GM21723 (cell line): ENCODE measurements around the gene ECE1.

Experiments used
- ATAC-seq: cut with Tn5 transposase; IDR thresholded peaks from one replicate; pipeline ENCODE4 v1.9.1; 2021; ENCODE audit warnings: mild to moderate bottlenecking, moderate library complexity; ENCODE audit not compliant: unreplicated experiment

ECE1 gene

DNA sequence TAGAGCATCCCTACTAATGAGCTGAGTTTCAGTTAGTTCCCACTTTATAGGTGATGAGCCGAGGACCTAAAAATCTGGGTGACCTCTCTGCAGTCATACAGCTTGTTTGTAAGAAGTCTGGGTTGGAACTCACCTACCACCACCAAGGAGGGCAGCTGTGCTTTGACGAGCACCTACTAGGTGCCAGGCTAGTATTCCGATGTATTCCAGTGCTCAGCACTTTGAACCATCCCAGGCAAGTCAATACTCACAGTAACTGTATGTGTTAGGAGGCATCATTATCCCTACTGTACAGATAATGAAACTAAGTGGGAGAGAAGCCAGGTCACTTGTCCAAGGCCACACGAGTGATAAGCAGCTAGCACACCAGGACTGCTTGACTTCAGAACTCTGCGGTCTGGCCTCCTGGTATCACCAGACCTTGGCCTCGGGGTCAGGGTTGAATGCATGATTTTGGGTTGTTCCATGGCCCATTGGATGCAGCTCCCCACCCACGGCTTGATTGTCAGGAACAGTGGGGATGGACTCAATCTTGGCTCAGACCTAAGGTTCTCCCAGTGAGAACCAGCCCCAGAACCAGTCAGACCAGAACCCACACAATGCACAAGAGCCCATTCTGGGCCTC lies 20.7 kb downstream of the ECE1 start:
- no peak for ATAC-seq

DNA sequence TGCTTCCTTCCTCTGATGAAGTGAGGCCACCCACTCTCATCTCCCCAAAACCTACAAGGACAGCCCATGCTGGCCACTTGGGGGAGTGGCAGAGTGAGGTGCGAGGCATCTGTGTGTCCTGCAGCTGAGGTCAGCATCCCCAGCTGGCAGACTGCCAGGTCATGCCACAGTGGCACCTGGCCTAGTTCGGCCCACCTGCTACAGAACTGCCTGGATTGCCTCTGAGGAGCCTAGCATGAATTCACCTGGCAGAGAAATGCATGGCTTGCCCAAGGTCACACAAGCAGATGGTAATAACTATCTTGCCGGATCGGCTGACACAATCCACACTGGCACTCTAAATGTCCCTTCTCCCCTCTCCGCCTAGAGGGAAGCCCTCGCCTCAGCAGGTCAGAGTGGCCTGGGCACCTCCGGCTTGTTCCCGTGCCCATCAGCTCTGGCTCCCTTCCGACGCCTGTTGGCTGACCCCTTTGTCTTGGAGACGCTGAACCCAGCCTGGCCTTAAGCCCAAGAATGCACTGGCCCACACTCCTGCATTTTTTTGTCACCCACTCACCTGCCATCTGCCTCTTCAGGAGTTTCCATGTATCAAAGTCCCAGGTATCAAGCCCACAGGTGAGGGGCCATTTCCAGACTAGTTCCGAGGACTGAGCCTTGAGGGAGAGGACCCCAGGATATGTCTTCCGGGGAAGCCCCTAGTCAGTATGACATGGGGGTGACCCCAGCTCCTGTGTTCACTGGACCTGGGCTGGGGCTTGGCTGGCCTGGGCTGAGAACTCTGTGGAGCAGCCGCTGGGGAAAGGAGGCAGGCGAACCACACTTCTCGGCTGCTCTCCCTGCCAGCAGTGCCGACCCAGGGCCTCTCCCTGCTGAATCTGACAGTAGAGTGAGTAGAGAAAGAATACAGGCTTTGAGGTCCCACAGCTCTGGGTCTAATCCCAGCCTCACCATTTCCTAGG lies 21.7 kb downstream of the ECE1 start:
- no peak for ATAC-seq

DNA sequence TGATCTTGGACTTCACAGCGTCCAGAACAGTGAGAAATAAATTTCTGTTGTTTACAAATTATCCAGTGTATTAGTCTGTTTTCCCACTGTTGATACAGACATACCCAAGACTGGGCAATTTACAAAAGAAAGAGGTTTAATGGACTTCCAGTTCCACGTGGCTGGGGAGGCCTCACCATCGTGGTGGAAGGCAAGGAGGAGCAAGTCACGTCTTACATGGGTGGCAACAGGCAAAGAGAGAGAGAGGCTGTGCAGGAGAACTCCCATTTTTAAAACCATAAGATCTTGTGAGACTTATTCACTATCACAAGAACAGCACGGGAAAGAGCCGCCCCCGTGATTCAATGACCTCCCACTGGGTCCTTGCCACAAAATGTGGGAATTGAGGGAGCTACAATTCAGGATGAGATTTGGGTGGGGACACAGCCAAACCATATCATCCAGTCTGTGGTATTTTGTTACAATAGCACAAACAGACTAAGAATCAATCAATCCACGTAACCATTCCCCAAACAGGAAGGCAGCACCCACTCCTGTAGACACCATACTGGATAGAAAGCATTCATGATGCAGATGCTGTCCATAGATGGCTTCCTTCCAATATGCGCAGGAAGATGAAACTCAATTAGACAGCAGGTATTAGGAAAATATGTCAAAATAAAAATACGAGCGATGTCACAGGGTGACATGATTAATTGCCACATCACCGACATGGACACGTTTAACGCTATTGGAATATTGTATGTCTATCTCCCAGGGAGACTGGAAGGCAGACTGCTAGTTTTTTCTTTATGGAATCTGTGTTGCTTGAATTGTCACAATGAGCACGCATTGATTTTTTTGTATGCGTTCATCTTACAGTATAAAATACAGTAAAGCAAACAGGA lies 22.8 kb downstream of the ECE1 start:
- ATAC-seq: no peak

DNA sequence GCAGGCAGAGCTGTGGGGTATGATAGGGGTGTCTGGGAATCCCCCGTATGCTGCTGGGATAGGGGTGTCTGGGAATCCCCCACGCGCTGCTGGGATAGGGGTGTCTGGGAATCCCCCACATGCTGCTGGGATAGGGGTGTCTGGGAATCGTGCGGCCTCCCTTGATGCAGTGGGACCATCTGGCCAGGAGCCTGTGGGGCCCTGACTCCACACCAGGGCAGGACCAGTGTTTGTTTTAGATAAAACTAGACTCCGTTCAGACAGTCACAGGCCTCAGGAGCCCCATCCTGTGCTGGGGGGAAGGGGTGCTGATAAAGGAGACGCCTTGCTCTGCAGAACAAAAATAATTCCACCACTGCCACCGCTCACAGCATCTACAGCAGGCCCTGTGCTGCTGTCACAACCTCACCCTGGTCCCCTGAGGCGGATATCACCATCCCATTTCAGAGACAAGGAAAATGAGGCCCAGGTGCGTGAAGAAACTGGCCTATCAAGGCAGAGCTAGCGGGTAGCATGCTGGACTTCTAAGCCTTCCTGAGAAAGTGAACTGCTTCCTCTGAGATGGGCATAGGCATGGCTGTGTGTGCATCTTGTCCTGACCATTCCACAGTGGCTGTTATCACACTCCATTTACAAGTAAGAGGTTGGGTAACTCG lies 24.0 kb downstream of the ECE1 start:
- no peak for ATAC-seq

DNA sequence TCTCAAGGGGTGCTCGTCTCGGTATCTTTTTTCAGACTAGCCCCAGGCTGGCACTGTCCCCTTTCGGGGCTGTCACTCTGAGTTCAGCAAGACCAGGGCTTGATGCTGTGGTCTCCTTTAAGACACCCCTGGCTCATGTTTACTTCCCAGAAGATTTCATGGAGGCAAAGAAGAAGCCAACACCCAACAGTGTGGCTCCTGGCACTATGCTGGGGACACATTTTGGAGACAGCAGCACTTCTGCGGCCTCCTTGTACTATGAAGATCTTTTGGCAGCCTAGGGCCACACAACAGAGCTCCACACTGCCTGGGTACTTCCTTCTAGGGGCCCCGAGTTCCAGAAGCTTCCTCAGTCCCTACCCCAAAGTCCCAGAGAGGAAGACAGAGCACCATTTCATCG lies 24.6 kb downstream of the ECE1 start:
- ATAC-seq: no peak

DNA sequence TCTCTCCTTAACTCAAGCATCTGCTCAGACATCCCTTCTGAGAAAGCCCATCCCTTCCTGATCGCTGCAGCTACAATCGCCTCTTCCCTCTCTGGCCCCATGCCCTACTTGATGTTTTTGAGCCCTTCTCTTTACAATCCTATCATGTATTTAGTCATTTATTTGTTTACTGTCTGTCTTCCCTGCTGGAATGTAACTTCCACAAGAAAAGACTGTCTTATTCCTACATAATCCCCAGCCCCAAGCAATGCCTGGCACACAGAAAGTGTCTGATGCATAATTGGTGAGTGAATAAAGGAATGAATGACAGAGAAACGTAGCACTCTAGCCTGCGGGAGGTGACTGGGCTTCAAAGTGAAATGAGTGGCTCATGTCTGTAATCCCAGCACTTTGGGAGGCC lies 25.4 kb downstream of the ECE1 start:
- ATAC-seq: no peak

DNA sequence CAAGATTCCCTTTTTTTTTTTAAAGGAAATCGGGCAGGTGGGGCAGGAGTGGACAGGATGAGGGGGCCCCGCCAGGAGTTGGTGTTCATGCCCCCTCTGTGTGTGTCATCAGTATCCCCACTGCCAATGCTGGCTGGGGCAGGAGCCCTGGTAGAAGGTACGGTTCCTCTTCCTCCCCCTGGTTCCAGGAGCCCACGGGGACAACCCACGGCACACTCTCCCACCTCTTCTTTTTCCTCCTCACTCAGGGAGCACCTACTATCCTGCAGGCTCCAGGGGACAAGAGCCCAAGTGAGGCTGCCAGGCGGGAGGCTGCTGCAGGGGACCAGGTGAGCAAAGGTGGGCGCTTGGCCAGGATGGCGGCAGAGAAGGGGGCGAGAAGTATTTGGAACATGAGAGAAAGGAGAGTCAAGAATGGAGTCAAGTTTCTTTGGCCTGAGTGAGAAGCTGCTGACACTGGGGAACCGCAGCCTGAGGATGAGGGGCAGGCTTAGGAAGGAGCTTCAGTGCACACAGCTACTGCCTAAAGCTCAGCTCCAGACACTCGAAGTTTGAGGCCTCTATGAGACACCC lies 26.5 kb downstream of the ECE1 start:
- no peak for ATAC-seq

DNA sequence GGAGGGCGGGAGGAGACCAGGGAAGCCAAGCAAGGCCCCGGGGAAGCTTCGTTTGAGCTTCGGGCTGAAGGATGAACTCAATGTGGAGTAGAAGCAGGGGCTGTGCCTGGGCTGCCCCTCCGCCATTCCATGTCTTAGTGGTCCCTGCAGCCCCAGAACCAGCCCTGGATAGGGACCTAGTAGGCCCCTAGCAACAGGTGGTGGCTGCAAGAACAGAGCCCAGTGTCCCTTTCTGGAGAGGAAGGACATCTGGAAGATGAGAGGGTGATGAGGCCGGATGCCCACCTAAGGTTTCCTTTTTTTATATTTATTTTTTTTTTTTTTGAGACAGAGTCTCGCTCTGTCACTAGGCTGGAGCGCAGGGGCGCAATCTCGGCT lies 27.2 kb downstream of the ECE1 start:
- ATAC-seq: no peak

DNA sequence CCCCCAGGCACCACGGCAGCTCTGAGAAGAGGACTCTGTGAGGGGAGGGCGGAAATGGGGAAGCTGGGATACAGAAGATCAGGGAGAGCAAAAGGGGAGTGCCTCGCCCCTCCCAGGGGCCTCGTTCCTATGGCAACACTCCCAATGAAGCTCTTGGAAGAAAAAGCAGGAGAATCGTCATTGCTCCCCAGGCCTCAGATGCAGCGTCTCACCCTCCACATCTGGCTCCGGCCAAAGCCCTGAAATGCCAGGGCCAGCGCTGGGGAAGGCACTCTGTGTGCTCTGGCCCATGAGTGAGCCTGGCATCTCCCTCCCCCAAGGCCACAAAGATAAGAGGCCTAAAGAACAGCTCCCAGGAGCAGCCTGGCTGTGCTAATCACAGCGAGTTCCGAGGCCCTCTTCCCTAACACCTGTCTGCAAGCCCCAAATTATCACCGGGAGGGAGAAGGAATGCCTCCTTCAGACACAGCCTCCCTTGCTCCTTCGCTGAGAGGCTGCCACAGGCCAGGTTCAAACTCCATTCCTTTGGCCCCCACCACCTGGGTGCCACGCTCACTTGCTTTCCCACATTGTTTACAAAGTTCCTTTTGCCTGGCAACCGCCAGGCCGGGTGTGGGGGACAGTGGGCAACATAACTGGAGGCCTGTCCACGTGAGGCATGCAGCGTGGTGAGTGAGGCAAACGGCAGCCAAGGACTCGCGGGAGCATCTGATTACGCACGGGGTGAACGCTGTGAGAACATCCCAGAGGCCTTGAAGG lies 27.8 kb downstream of the ECE1 start:
- no peak for ATAC-seq

DNA sequence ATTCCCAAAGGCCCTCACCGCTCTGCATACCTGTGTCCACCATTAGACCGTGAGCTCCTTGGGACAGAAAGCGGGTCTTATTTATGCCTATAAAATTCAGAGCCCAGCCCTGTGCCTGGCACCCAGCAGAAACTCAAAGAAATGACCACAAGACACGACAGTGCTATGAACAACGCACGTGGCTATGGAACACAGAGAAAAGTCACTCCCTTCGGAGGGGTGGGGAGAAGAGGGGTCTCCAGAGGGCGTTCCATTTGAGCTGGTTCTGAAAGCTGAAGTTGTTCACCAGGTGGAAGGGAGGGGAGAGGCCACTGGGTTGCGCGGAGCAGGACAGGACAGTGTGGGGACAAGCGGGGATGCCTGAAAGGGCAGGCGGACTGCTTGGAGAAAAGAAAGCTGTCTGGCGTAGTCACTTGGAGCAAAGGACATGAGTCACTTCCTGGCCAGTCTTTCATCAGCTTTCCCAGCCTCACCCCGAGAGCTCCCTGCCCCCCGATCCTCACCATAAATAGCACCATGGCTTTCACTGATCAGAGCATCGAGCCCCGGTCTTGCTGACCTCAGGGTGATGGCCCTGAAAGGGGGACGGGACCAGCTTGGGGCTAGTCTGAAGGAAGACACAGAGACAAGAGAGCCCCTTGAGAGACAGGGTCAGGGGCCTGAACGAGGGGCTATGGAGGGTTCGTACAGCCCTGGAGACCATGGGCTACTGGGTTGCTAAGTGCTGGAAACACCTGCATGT lies 28.5 kb downstream of the ECE1 start:
- no peak for ATAC-seq

DNA sequence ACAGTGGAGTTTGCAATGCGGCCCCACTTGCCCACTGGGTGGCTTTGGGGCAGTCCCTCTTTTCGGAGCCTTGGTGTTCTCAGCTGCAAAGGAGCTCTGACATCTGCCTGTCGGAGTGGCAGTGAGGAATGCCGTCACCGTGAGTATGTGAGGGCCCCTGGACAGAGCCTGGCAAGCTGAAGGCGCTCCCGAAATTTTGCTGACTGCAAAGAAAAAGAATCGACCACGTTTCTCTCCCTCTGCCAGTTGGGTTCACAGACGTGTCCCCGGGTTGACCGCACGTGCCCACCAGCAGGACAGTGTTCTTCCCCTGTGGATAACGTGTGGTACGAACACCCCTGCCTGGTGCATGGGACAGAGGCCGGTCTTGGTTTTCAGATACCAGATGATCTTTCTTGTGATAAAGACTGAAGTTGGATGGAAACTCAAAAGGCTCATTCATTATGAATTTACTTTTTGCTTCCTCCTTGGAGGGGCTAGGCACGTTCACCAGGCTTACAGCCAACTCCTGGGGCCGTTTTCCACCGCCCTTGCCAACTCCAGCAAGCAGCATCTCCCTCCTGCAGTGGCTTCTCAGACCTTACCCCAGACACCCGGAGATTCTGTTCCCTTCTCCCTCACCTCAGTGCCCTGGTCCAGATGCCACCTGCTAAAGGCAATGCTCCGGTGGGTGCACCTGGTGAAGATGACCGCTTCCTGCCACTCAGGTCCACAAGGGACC lies 29.7 kb downstream of the ECE1 start:
- ATAC-seq: no peak

DNA sequence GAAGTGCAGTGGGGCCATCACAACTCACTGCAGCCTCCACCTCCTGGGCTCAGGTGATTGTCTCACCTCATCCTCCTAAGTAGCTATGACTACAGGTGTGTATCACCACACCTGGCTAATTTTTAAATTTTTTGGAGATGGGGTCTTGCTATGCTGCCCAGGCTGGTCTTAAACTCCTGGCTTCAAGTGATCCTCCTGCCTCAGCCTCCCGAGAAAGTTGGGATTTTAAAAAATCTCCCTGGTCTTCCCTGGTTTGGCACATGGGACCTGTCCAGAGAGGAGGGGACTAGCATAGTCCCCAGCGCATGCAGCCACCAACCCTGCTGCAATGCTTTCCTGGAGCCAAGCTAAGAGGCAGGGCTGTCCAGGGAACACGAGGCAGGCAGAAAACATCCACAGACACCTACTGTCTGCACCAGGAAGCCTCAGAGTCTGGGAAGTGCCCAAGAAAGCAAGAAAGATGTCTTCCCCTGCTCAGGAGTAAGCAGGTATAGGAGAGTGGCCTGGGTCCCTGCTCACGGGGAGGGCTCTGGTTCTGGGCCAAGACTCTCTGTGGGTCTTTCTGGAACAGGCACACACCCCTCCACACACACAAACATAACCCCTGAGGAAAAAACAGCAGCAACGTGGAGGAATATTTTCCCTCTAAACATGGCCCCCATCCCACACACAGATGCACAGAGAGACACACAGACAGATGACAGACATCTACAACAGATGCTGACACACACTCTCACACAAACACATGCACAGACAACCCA lies 30.8 kb downstream of the ECE1 start:
- ATAC-seq: no peak

DNA sequence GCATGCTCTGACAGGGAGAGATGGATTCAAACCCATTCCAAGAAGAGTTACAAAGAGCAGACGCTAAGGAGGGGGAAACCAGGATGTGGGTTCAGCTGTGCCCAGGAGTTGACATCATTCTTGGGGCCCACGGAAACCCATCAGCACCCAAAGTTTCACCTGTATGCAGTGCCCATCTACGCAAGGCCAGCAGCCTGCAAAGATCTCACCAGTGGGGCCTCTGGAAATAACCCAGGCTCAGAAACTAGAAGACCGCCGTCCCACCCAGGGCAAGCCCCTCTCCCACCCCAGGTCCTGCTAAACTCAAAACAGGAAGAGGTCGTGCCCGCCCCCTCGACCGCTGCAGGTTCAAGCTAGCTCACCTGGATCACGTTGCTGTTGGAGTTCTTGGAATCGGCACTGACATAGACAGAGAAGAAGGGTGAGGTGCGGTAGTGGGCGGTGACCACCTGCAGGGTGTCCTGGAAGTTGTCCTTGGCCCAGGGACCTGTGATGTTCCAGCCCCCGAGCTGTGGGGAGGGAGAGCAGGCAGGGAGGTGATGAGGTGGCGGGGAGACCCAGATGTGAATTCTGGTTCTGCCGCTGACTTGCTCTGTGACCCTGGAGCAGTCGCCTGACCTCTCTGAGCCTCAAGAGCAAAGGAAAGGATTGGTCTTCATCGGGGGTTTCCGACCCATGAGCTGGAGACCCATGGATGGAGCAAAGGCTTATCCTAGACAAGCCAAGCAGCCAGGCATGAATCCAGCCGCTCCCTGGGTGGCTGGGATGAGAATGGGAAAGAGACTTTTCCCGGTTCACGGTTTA lies 31.7 kb downstream of the ECE1 start:
- ATAC-seq: no peak

DNA sequence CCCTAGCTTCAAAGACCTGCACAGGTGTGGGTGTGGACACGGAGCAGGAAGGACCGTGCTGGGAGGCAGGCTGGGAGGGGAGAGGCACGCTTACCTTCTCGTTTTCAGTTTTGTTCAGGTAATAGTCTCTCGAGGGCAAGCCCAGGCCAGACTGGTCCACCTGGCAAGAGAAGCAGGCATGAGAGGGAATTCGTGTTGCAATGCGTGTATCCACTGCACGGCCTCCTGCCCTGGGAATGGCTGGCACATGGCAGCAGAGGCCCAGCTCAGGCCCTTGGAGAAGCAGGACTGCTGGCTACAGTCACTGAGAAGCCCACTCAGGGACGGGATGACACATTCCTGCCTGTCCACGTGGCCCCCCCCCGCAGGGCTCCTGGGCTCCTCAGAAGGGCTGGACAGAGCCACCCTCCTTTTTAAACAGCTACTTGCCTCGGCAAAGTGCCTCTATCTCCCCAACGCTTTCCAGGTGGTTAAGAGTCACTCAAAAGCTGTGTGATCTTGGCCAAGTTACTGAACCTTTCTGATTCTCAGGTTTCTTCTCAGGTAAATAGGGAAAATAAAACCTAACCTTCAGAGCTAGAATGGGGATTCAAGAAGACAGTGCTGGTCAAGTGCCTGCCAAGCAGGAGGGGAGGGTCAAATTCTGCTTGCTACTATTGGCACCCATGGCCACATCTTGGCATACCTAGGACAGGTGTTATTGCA lies 32.7 kb downstream of the ECE1 start:
- no peak for ATAC-seq

DNA sequence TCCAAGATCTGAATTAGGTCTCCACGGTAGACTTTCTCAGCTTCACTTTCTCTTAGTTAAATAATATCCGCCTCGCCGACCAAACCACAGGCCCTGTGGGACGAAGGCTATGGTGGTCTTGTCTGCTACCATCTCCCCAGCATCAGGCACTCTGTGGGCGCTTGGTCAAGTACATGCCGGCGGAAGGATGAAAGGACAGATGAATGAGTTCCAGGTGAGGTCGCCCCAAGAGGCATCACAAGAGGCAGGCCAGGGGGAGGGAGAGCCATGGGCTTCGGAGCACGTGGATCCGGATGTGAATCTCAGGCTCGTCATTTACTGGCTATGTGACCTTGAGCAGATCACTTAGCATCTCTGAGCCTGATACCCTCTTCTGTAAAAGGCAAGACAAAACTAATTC lies 33.5 kb downstream of the ECE1 start:
- no peak for ATAC-seq

DNA sequence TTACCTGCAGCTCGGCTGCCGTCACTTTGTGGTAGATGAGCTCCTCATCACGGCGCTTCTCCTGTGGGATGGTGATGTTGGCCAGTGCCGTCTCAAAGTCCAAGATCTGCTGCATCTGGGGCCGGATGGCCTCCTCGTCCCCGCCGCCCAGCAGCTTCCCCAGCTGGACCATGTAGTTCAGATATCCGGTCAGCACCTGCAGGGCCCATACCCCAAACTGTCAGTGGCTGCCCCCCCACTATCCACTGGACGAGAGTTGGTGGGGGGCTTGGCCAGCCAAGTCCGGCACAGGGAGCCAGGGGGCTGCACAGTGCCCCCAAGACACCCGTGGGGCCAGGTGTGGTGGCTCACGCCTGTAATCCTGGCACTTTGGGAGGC lies 34.3 kb downstream of the ECE1 start:
- no peak for ATAC-seq
